Vagina (tissue), 2 donors: ENCODE results near the gene PPP2R2B. TPM values are rescaled to one million over a fixed set of nuclear protein-coding genes. Genes with fewer than 3 reads are reported as not detected.

ENCODE experiments used
- DNase-seq, 2 donors: peaks; one replicate each; pipeline ENCODE4 v3.0.0-alpha.2; 2017; ENCODE audit errors: extremely low spot score in 2 of 2
- H3K27ac ChIP-seq: fragments of 200-600 bp; sonication (generic); one replicate; pipeline ENCODE4 v1.5.1; 2019
- H3K27me3 ChIP-seq: fragments of 200-600 bp; sonication (generic); one replicate; pipeline ENCODE4 v1.5.1; 2019
- H3K36me3 ChIP-seq, 2 donors: fragments of 200-600 bp; sonication (generic); one replicate each; pipeline ENCODE4 v1.5.1; 2017 to 2019
- H3K4me1 ChIP-seq: fragments of 200-600 bp; sonication (generic); one replicate; pipeline ENCODE4 v1.5.1; 2019
- H3K4me3 ChIP-seq, 2 donors: fragments of 200-600 bp; sonication (generic); 1 replicate in 1 of 2; 2 replicates in 1 of 2; pipeline ENCODE4 v1.5.1; 2016 to 2019
- H3K9me3 ChIP-seq: fragments of 200-600 bp; sonication (generic); one replicate; pipeline ENCODE4 v1.5.1; 2019
- CTCF ChIP-seq, 3 experiments: fragments of 450-650 bp in 2 of 3; fragments of 200-600 bp in 1 of 3; sonication (generic) in 1 of 3; IDR thresholded peaks; one replicate each; pipeline ENCODE4 v1.5.1; 2017 to 2019; ENCODE audit warnings: antibody characterized with exemption in 3 of 3, mild to moderate bottlenecking in 2 of 3, moderate library complexity in 2 of 3
- POLR2A ChIP-seq, 2 donors: fragments of 450-650 bp; IDR thresholded peaks; one replicate each; pipeline ENCODE4 v1.6.1; 2017; ENCODE audit warnings: antibody characterized with exemption in 2 of 2, mild to moderate bottlenecking in 2 of 2, moderate library complexity in 2 of 2
- POLR2AphosphoS5 ChIP-seq, 2 donors: sonication (generic); formaldehyde crosslinking; IDR thresholded peaks; one replicate each; pipeline ENCODE4 v1.9.0; 2017; ENCODE audit warnings: antibody characterized with exemption in 2 of 2, mild to moderate bottlenecking in 2 of 2, low read depth in 1 of 2; ENCODE audit not compliant: insufficient read depth in 1 of 2
- intact Hi-C: fragments of 100-400 bp; cut with DNase I; formaldehyde crosslinking; loops from one replicate; pipeline ENCODE4 v1.15.1; 2023
- total RNA-seq: library from RNA; depleted of rRNA; stranded (reverse); fragments of >200 nt; gene quantifications from one replicate; pipeline ENCODE4 v1.2.3, GENCODE V29; 2016

The PPP2R2B gene
- total RNA-seq, 1 donor from 2014 or later: 6.6 TPM

- TF ChIP-seq POLR2A (IDR thresholded peaks at IDR 0.05): no peak
- no peak for TF ChIP-seq CTCF (IDR thresholded peaks at IDR 0.05)
- TF ChIP-seq POLR2AphosphoS5 (IDR thresholded peaks at IDR 0.05; ENCODE audit: insufficient read depth in 1 of 2, low read depth in 1 of 2): no peak
Observed at GRCh38 chr5:146549615-146550014, 328.9 kb downstream of the PPP2R2B start.

GRCh38 chr5:146548781-146549449, 329.6 kb downstream of the PPP2R2B start:
- Histone ChIP-seq H3K4me1 (no peaks in the 10 kb centered on the region), H3K9me3 (no peaks in the 10 kb centered on the region), H3K4me3 (no peak overlapping the region), H3K27ac (no peak overlapping the region), H3K36me3 (no peaks in the 10 kb centered on the region), H3K27me3 (no peaks in the 10 kb centered on the region)
- TF ChIP-seq POLR2AphosphoS5 (IDR thresholded peaks at IDR 0.05; ENCODE audit: insufficient read depth in 1 of 2, low read depth in 1 of 2) (no peak), POLR2A (IDR thresholded peaks at IDR 0.05) (no peak), CTCF (IDR thresholded peaks at IDR 0.05) (no peak)
- no peak for DNase-seq
- intact Hi-C loops: no loop called here

More at GRCh38 chr5:146549615-146550014, 328.9 kb downstream of the PPP2R2B start:
- Histone ChIP-seq H3K4me3 (no peak overlapping the region), H3K36me3 (no peaks in the 10 kb centered on the region), H3K27me3 (no peaks in the 10 kb centered on the region), H3K27ac (no peak overlapping the region), H3K9me3 (no peaks in the 10 kb centered on the region), H3K4me1 (no peaks in the 10 kb centered on the region)
- intact Hi-C loops: no loop called here
- DNase-seq: no peak

- Histone ChIP-seq H3K4me1 (no peaks in the 10 kb centered on the region), H3K36me3 (no peaks in the 10 kb centered on the region), H3K27ac (no peak overlapping the region), H3K27me3 (no peaks in the 10 kb centered on the region), H3K4me3 (no peak overlapping the region), H3K9me3 (no peaks in the 10 kb centered on the region)
- no peak for DNase-seq
- TF ChIP-seq POLR2A (IDR thresholded peaks at IDR 0.05) (no peak), CTCF (IDR thresholded peaks at IDR 0.05) (no peak), POLR2AphosphoS5 (IDR thresholded peaks at IDR 0.05; ENCODE audit: insufficient read depth in 1 of 2, low read depth in 1 of 2) (no peak)
- intact Hi-C loops: loop anchor here (5.0 kb wide), 1 partner anchor 423 kb away; no protein-coding TSS in a partner anchor
Observed at GRCh38 chr5:146544232-146544631, 334.3 kb downstream of the PPP2R2B start.

- H3K36me3 ChIP-seq: no peaks in the 10 kb centered on the region
- intact Hi-C loops: loop anchor here (5.0 kb wide), 1 partner anchor 425 kb away; no protein-coding TSS in a partner anchor
- TF ChIP-seq POLR2AphosphoS5 (IDR thresholded peaks at IDR 0.05; ENCODE audit: insufficient read depth in 1 of 2, low read depth in 1 of 2) (no peak), CTCF (IDR thresholded peaks at IDR 0.05) (peak; percentile 62 to 66 (median 65)), POLR2A (IDR thresholded peaks at IDR 0.05) (no peak)
- no peak overlapping the region for H3K27ac ChIP-seq
- DNase-seq: no peak
- H3K4me3 ChIP-seq: no peak overlapping the region
- H3K4me1 ChIP-seq: no peaks in the 10 kb centered on the region
- no peaks in the 10 kb centered on the region for H3K9me3 ChIP-seq
- H3K27me3 ChIP-seq: no peaks in the 10 kb centered on the region
Observed at GRCh38 chr5:146541958-146542849, 336.4 kb downstream of the PPP2R2B start.
